HG03520 (cell line): Measurements from ENCODE around the gene POLG2.
"Not testable (repeated sequence)": the region's sequence is repeated elsewhere in the genome, so short reads cannot be mapped to it uniquely, and the experiment has no call there.

Source experiments
- ATAC-seq: cut with Tn5 transposase; IDR thresholded peaks from one replicate; pipeline ENCODE4 v1.9.1; 2021; ENCODE audit warnings: mild to moderate bottlenecking, moderate library complexity; ENCODE audit not compliant: unreplicated experiment

POLG2 gene

DNA sequence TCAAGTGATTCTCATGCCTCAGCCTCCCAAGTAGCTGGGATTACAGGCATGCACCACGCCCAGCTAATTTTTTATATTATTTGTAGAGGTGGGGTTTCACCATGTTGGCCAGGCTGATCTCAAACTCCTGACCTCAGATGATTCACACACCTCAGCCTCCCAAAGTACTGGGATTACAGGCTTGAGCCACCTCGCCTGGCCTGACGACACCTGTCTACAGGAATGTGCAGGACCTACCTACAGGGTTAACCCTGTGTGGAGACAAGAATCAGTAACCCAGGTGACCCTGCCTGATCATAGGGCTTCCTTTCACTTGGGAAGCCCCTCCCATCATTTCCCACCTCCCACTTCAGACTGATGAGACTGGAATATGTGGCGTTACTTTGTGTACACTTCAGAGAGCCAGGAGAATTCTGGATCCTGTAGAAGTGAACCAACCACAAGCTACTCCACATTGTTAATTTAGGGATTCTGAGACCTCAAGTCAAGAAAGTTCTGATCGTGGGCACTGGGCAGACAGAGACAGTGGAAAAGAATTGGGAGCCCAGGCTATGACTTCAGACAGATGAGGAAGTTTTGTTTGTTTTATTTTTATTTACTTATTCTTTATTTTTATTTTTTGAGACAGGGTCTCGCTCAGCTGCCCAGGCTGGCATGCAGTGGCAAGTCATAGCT lies 53.6 kb downstream of the POLG2 start:
- no peak for ATAC-seq

DNA sequence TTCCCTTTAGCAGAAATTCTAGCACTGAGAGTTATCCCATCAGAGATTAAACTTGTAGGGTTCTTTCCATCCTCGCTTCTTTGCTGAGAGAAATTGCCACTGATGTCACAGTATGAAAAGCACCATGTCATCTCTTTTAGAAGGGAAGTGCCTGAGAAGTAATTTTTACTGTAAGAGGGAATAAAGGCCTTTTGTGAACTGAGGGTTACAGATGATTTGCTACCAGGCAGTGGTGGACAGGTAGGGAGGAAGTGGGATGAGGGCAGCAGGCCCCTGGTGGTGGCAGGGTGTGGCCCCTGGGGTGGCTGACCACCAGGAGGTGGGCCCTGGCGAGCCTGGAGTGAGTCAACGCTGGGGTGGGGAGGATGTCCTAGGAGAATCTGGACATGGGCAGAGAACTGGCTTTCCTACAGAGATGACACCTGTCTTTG lies 54.3 kb downstream of the POLG2 start:
- ATAC-seq: no peak

DNA sequence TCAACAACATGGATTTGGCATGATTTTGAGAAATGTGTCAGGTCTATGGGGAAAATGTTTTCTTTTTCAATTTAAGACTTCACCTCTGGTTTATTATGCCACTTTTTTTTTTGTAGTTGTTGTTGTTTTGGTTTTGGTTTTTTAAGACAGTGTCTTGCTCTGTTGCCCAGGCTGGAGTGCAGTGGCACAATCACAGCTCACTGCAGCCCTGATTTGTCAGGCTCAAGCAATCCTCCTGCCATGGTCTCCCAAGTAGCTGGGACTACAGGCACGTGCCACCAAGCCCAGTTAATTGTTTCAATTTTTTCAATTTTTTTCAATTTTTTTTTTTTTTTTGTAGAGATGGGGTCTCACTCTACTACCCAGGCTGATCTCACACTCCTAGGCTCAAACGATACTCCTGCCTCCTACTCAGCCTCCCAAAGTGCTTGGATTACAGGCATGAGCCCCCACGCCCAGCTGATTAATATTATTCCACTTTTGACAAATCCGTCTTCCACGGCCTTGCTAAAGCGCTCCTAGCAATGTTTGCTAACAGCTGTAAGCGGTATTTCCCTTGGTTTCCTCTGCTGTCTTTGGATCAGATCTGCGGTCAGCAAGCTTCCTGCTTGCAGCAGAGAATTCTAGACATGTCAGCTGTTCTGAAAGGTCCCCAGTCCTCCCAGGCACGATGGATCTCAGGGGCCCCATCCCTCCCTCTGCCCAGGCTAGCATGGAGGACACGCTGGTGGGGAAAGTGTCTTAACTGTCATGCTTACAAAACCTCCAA lies 54.9 kb downstream of the POLG2 start:
- no peak for ATAC-seq

DNA sequence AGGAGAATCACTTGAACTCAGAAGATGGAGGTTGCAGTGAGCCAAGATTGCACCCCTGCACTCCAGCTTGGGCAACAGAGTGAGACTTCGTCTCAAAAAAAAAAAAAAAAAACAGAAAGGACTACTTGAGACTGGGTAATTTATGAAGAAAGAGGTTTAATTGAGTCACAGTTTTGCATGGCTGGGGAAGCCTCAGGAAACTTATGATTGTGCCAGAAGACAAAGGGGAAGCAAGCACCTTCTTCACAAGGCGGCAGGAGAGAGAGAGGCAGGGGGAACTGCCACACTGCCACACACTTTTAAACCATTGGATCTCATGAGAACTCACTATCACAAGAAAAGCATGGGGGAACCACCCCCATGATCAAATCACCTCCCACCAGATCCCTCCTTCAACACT lies 56.9 kb downstream of the POLG2 start:
- no peak for ATAC-seq

DNA sequence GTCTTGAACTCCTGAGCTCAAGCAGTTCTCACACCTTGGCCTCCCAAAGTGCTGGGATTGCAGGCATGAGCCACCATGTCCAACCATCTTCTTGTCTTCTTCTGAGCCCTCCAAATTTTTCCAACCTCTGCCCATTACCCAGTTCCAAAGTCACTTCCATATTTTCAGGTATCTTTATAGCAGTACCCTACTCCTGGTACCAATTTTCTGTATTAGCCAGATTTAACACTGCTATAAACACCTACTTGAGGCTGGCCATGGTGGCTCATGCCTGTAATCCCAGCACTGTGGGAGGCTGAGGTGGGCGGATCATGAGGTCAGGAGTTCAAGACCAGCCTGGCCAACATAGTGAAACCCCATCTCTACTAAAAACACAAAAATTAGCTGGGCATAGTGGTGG lies 57.3 kb downstream of the POLG2 start:
- ATAC-seq: not testable (repeated sequence)

DNA sequence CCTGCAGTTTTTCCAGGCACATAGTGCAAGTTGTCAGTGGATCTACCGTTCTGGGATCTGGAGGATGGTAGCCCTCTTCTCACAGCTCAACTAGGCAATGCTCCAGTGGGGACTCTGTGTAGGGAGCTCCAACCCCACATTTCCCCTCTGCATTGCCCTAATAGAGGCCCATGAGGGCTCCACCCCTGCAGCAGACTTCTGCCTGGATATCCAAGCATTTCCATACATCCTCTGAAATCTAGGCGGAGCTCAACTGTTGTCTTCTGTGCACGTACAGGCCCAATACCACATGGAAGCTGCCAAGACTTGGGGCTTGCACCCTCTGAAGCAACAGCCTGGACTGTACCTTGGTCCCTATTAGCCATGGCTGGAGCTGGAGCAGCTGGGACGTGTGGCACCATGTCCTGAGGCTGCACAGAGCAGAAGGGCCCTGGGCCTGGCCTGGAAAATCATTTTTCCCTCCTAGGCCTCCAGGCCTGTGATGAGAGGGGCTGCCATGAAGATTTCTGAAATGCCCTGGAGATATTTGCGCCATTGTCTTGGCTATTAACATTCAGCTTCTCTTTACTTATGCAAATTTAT lies 58.8 kb downstream of the POLG2 start:
- ATAC-seq: no peak

DNA sequence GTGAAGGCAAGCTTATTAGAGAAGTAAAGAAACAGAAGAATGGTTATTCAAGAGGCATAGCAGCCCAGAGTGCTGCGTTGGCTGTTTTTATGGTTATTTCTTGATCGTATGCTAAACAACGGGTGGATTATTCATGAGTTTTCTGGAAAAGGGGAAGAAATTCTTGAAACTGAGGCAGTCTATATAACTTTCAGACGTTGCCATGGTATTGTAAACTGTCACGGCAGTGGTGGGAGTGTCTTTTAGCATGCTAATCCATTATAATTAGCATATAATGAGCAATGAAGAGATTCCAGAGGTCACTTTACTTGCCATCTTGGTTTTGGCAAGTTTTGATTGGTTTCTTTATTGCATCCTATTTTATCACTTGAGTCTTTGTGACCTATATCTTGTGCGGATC lies 65.3 kb downstream of the POLG2 start:
- no peak for ATAC-seq

DNA sequence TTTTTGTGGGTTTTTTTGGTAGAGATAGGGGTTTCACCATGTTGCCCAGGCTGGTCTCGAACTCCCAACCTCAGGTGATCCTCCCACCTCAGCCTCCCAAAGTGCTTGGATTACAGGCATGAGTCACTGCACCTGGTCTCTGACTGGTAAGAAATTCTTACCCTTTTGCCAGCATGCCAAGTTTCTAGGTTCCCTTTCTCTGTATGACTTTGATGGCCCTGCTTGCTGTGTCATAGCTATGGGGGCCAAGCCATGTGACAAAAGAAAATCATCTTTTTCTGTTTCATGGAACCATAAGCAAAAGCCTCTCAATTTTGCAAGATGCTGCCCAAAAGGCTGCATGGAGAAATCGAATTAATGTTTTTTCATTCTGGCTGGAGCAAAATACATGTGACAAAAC lies 66.8 kb downstream of the POLG2 start:
- ATAC-seq: not testable (repeated sequence)

DNA sequence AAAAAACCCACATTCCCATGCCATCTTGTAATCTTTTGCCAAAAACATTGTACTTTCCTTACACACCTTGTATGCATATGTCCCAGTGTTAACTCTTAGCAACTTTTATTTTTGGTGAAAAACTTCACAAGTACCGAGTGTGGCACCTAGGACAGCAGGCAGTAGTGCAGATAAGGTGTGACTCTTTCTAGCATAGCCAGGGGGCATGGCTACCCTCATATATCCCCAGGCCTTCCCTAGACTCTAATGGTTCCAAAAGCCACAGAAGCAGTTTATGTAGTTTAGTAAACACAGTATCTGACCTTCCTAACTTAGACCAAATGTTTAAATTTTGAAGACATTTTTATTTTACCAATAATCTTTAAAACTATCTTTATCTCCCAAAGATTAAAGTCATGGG lies 68.4 kb downstream of the POLG2 start:
- no peak for ATAC-seq
